Neural crest cell (in vitro differentiated cells): Measurements from ENCODE around the gene ZCCHC2. TPM values are rescaled to one million over a fixed set of nuclear protein-coding genes. Genes with fewer than 3 reads are reported as not detected.

Experiments used
- DNase-seq: peaks from one replicate; pipeline ENCODE4 v3.0.0; 2021; ENCODE audit warnings: low read depth, mixed read lengths, low spot score
- H3K27ac Mint-ChIP-seq: one replicate; pipeline ENCODE4 v1.8.0; 2021; ENCODE audit warnings: mild to moderate bottlenecking, mixed read lengths; ENCODE audit not compliant: unreplicated experiment
- H3K27me3 Mint-ChIP-seq: 2 replicates; pipeline ENCODE4 v1.8.0; 2021; ENCODE audit warnings: low read depth, mild to moderate bottlenecking, mixed read lengths
- H3K36me3 Mint-ChIP-seq: 2 replicates; pipeline ENCODE4 v1.8.0; 2021; ENCODE audit warnings: low read depth, mild to moderate bottlenecking, mixed read lengths
- H3K4me1 Mint-ChIP-seq: 2 replicates; pipeline ENCODE4 v1.8.0; 2021; ENCODE audit warnings: mixed read lengths
- H3K4me3 Mint-ChIP-seq: one replicate; pipeline ENCODE4 v1.8.0; 2021; ENCODE audit warnings: mild to moderate bottlenecking, mixed read lengths
- H3K9me3 Mint-ChIP-seq: 2 replicates; pipeline ENCODE4 v1.8.0; 2021; ENCODE audit warnings: mixed read lengths
- total RNA-seq: library from RNA; stranded (reverse); gene quantifications from 2 replicates; pipeline ENCODE4 v1.2.1, GENCODE V29; 2021
- TF ChIP-seq, protein P1 (sequence below): fragments of 200-600 bp; sonication (generic); conservative IDR thresholded peaks from 2 replicates; pipeline ENCODE4 v1.5.0; 2021; ENCODE audit warnings: antibody characterized with exemption, mild to moderate bottlenecking

Gene ZCCHC2
- total RNA-seq, 1 donor from 2014 or later, result 14.7 TPM

DNA sequence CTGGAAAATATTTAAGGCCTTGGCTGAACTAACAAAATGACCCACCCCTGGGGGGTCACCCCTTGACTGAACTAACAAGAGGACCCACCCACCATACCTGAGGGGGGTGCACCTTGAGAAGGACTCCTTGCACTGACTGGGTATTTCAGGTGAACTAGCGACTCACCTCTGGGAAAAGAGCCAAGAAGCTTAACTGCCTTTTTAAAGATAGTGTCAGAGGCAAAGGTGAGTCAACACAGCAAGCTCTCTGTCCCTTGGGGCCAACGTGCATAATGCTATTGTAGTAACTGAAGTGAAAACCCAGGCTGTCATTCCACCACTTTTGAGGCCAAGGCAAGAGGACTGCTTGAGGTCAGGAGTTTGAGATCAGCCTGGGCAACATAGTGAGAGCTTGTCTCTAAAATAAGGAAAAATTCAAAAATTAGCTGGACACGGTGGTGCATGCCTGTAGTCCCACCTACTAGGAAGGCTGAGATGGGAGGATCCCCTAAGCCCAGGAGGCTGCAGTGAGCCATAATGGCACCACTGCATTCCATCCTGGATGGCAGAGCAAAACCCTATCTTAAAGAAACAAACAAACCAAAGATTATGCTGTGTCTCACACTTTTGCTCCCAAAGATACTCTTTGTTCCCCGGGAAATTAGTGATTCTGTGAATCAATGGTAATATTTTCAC is 36.4 kb upstream of the ZCCHC2 start:
- TF ChIP-seq, protein P1, sequence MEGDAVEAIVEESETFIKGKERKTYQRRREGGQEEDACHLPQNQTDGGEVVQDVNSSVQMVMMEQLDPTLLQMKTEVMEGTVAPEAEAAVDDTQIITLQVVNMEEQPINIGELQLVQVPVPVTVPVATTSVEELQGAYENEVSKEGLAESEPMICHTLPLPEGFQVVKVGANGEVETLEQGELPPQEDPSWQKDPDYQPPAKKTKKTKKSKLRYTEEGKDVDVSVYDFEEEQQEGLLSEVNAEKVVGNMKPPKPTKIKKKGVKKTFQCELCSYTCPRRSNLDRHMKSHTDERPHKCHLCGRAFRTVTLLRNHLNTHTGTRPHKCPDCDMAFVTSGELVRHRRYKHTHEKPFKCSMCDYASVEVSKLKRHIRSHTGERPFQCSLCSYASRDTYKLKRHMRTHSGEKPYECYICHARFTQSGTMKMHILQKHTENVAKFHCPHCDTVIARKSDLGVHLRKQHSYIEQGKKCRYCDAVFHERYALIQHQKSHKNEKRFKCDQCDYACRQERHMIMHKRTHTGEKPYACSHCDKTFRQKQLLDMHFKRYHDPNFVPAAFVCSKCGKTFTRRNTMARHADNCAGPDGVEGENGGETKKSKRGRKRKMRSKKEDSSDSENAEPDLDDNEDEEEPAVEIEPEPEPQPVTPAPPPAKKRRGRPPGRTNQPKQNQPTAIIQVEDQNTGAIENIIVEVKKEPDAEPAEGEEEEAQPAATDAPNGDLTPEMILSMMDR, result no peak
- Mint-ChIP-seq H3K27me3 (peaks cover 12% of the 10 kb centered on the region), H3K4me3 (no peak overlapping the region), H3K9me3 (no peaks in the 10 kb centered on the region), H3K27ac (no peak overlapping the region), H3K36me3 (no peaks in the 10 kb centered on the region), H3K4me1 (peaks cover 12% of the 10 kb centered on the region)
- DNase-seq, result no peak

GRCh38 chr18:62487161-62487560 is 35.7 kb upstream of the ZCCHC2 start:
- TF ChIP-seq, protein P1, result no peak
- H3K9me3 Mint-ChIP-seq, result no peaks in the 10 kb centered on the region
- peaks cover 12% of the 10 kb centered on the region for H3K4me1 Mint-ChIP-seq
- peaks cover 12% of the 10 kb centered on the region for H3K27me3 Mint-ChIP-seq
- H3K36me3 Mint-ChIP-seq, result no peaks in the 10 kb centered on the region
- no peak overlapping the region for H3K27ac Mint-ChIP-seq
- H3K4me3 Mint-ChIP-seq, result no peak overlapping the region
- DNase-seq, result no peak

- Mint-ChIP-seq H3K27me3 (no peaks in the 10 kb centered on the region), H3K27ac (no peak overlapping the region), H3K9me3 (no peaks in the 10 kb centered on the region), H3K4me1 (no peaks in the 10 kb centered on the region), H3K4me3 (no peak overlapping the region), H3K36me3 (no peaks in the 10 kb centered on the region)
- DNase-seq, result no peak
- TF ChIP-seq, protein P1, result no peak
Measured at GRCh38 chr18:62490967-62491695, 31.7 kb upstream of the ZCCHC2 start.

- no peak for DNase-seq
- TF ChIP-seq, protein P1, result no peak
- Mint-ChIP-seq H3K36me3 (no peaks in the 10 kb centered on the region), H3K27ac (no peak overlapping the region), H3K4me3 (no peak overlapping the region), H3K9me3 (no peaks in the 10 kb centered on the region), H3K4me1 (no peaks in the 10 kb centered on the region), H3K27me3 (no peaks in the 10 kb centered on the region)
Measured at GRCh38 chr18:62493033-62493862, 29.6 kb upstream of the ZCCHC2 start.

- no peaks in the 10 kb centered on the region for H3K36me3 Mint-ChIP-seq
- DNase-seq, result no peak
- no peaks in the 10 kb centered on the region for H3K9me3 Mint-ChIP-seq
- H3K27me3 Mint-ChIP-seq, result no peaks in the 10 kb centered on the region
- H3K4me1 Mint-ChIP-seq, result peaks cover 14% of the 10 kb centered on the region
- no peak overlapping the region for H3K4me3 Mint-ChIP-seq
- TF ChIP-seq, protein P1, result no peak
- H3K27ac Mint-ChIP-seq, result no peak overlapping the region
Measured at GRCh38 chr18:62494764-62495163, 28.1 kb upstream of the ZCCHC2 start.
